Prostate gland (tissue), 2 donors: ENCODE results near the gene EML4. TPM values are rescaled to one million over a fixed set of nuclear protein-coding genes. Genes with fewer than 3 reads are reported as not detected.

Experiments used
- DNase-seq: peaks from one replicate; pipeline ENCODE4 v3.0.0-alpha.2; 2019; ENCODE audit warnings: low spot score
- H3K27ac ChIP-seq, 2 donors: fragments of 200-600 bp; sonication (generic); 2 replicates each; pipeline ENCODE4 v1.5.1; 2017 to 2019
- H3K27me3 ChIP-seq: fragments of 200-600 bp; sonication (generic); replicated peaks from 2 replicates; pipeline ENCODE4 v1.5.1; 2019; ENCODE audit not compliant: insufficient read depth
- H3K36me3 ChIP-seq, 2 donors: fragments of 200-600 bp; sonication (generic); 1 replicate in 1 of 2; 2 replicates in 1 of 2; pipeline versions ENCODE4 v1.5.1 to v1.8.1; 2017 to 2019
- H3K4me1 ChIP-seq: fragments of 200-600 bp; sonication (generic); replicated peaks from 2 replicates; pipeline ENCODE4 v1.5.1; 2019
- H3K4me3 ChIP-seq, 2 donors: fragments of 200-600 bp; sonication (generic); 2 replicates each; pipeline ENCODE4 v1.5.1; 2017 to 2019
- H3K9me3 ChIP-seq: fragments of 200-600 bp; sonication (generic); 2 replicates; pipeline ENCODE4 v1.5.1; 2017
- POLR2A ChIP-seq: fragments of 450-650 bp; IDR thresholded peaks from one replicate; pipeline ENCODE4 v1.6.1; 2016; ENCODE audit warnings: antibody characterized with exemption, mild to moderate bottlenecking
- POLR2AphosphoS5 ChIP-seq: sonication (generic); formaldehyde crosslinking; IDR thresholded peaks from one replicate; pipeline ENCODE4 v1.6.1; 2017; ENCODE audit warnings: antibody characterized with exemption
- whole genome bisulfite sequencing: methylation state at CpG from one replicate; pipeline ENCODE4 v1.1.5; 2018; 5-methylcytosine and 5-hydroxymethylcytosine counted together
- intact Hi-C: fragments of 100-400 bp; cut with DNase I; formaldehyde crosslinking; loops from one replicate; pipeline ENCODE4 v1.14.2; 2022
- total RNA-seq, 2 donors: library from RNA; depleted of rRNA; stranded (reverse); fragments of >200 nt; gene quantifications; one replicate each; pipeline ENCODE4 v1.1.0, GENCODE V29; 2016
- TF ChIP-seq, protein P1 (sequence below), 4 experiments: fragments of 200-600 bp in 2 of 4; fragments of 450-650 bp in 2 of 4; sonication (generic) in 2 of 4; IDR thresholded peaks; 1 replicate in 3 of 4; 2 replicates in 1 of 4; pipeline ENCODE4 v1.5.1; 2016 to 2019; ENCODE audit warnings: antibody characterized with exemption in 4 of 4, mild to moderate bottlenecking in 2 of 4, moderate library complexity in 2 of 4

EML4 gene
- total RNA-seq, 2 donors from 2014 or later, result 26.3 to 38.2 TPM

DNA sequence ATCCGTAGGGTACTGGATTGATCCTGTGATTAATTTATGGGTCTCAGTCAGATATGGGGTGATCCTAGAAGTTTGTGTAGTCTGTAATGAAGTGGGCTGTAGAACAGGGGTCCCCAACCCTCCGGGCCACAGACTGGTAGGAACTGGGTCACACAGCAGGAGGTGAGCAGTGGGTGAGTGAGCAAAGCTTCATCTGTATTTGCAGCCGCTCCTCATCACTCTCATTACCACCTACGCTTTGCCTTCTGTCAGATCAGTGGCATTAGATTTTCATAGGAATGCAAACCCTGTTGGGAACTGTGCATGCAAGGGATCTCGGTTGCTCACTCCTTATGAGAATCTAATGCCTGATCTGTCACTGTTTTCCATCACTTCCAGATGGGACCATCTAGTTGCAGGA lies 48.8 kb downstream of the EML4 start:
- Histone ChIP-seq H3K9me3 (no peaks in the 10 kb centered on the region), H3K27me3 (no peaks in the 10 kb centered on the region), H3K27ac (no peak overlapping the region), H3K4me1 (no peaks in the 10 kb centered on the region), H3K4me3 (no peak overlapping the region), H3K36me3 (no peaks in the 10 kb centered on the region)
- 77% methylated on average over 5 of the region's 5 CpGs for WGBS
- intact Hi-C loops, result no loop called here
- TF ChIP-seq POLR2A (no peak), POLR2AphosphoS5 (no peak)
- TF ChIP-seq, protein P1, sequence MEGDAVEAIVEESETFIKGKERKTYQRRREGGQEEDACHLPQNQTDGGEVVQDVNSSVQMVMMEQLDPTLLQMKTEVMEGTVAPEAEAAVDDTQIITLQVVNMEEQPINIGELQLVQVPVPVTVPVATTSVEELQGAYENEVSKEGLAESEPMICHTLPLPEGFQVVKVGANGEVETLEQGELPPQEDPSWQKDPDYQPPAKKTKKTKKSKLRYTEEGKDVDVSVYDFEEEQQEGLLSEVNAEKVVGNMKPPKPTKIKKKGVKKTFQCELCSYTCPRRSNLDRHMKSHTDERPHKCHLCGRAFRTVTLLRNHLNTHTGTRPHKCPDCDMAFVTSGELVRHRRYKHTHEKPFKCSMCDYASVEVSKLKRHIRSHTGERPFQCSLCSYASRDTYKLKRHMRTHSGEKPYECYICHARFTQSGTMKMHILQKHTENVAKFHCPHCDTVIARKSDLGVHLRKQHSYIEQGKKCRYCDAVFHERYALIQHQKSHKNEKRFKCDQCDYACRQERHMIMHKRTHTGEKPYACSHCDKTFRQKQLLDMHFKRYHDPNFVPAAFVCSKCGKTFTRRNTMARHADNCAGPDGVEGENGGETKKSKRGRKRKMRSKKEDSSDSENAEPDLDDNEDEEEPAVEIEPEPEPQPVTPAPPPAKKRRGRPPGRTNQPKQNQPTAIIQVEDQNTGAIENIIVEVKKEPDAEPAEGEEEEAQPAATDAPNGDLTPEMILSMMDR (IDR thresholded peaks at IDR 0.05), result no peak
- no peak for DNase-seq

DNA sequence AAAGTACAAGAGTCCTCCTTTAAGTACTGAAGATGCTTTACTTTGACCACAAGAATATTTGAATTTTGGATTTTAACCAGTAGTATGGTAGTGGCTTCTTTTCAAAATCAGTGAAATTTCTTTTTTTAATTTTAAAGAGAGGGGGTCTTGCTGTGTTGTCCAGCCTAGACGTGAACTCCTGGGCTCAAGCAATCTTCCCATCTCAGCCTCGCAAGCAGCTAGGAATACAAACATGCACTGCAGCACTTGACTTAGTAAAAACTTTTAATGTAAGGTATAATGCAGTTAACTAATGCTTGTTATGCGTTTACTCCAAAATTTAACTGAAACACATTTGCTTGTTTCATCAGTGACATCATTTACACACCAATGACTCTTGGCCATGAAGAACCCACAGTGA lies 49.6 kb downstream of the EML4 start:
- no peak overlapping the region for H3K27ac ChIP-seq
- 100% methylated on average over 3 of the region's 3 CpGs for WGBS
- no peak overlapping the region for H3K4me3 ChIP-seq
- no peak for TF ChIP-seq POLR2A
- TF ChIP-seq POLR2AphosphoS5, result no peak
- TF ChIP-seq, protein P1 (IDR thresholded peaks at IDR 0.05), result no peak
- H3K4me1 ChIP-seq, result no peaks in the 10 kb centered on the region
- intact Hi-C loops, result no loop called here
- DNase-seq, result no peak
- H3K27me3 ChIP-seq, result no peaks in the 10 kb centered on the region
- no peaks in the 10 kb centered on the region for H3K36me3 ChIP-seq
- no peaks in the 10 kb centered on the region for H3K9me3 ChIP-seq

DNA sequence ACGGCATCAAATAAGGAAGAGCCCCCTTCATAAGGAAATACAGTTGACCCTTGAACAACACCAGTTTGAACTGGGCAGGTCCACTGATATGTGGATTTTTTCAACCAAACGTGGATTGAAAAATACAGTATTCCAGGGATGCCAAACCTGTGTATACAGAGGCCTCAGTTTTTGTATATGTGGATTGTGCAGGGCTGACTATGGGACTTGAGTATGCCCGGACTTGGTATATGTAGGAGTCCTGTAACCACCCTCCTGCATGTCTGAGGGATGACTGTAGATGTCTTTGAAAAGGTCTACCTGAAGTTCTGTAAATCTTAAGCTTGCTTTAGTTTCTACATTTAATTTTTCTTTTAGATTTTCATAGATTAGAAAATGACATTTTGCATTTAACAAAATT lies 50.0 kb downstream of the EML4 start:
- no peak for TF ChIP-seq POLR2A
- TF ChIP-seq POLR2AphosphoS5, result no peak
- TF ChIP-seq, protein P1 (IDR thresholded peaks at IDR 0.05), result no peak
- intact Hi-C loops, result no loop called here
- H3K27ac ChIP-seq, result no peak overlapping the region
- DNase-seq, result no peak
- no peaks in the 10 kb centered on the region for H3K36me3 ChIP-seq
- H3K4me3 ChIP-seq, result no peak overlapping the region
- no peaks in the 10 kb centered on the region for H3K9me3 ChIP-seq
- 96% methylated on average over 3 of the region's 3 CpGs for WGBS
- H3K27me3 ChIP-seq, result no peaks in the 10 kb centered on the region
- H3K4me1 ChIP-seq, result no peaks in the 10 kb centered on the region

DNA sequence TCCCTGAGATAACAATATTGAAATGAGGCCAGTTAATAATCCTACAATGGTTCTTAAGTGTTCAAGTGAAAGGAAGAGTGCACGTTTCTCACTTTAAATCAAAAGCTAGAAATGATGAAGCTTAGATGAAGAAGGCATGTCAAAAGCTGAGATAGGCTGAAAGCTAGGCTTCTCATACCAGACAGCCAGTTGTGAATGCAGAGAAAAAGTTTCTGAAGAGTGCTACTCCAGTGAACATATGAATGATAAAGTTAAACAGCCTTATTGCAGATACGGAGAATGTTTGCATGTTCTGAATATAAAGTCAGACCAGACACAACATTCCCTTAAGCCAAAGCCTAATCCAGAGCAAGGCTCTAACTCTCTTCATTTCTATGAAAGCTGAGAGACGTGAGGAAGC lies 51.4 kb downstream of the EML4 start:
- H3K36me3 ChIP-seq, result no peaks in the 10 kb centered on the region
- TF ChIP-seq POLR2AphosphoS5 (no peak), POLR2A (no peak)
- TF ChIP-seq, protein P1 (IDR thresholded peaks at IDR 0.05), result no peak
- DNase-seq, result no peak
- intact Hi-C loops, result no loop called here
- no peaks in the 10 kb centered on the region for H3K27me3 ChIP-seq
- no peak overlapping the region for H3K27ac ChIP-seq
- H3K9me3 ChIP-seq, result no peaks in the 10 kb centered on the region
- WGBS, result 89% methylated on average over 3 of the region's 3 CpGs
- no peaks in the 10 kb centered on the region for H3K4me1 ChIP-seq
- no peak overlapping the region for H3K4me3 ChIP-seq

DNA sequence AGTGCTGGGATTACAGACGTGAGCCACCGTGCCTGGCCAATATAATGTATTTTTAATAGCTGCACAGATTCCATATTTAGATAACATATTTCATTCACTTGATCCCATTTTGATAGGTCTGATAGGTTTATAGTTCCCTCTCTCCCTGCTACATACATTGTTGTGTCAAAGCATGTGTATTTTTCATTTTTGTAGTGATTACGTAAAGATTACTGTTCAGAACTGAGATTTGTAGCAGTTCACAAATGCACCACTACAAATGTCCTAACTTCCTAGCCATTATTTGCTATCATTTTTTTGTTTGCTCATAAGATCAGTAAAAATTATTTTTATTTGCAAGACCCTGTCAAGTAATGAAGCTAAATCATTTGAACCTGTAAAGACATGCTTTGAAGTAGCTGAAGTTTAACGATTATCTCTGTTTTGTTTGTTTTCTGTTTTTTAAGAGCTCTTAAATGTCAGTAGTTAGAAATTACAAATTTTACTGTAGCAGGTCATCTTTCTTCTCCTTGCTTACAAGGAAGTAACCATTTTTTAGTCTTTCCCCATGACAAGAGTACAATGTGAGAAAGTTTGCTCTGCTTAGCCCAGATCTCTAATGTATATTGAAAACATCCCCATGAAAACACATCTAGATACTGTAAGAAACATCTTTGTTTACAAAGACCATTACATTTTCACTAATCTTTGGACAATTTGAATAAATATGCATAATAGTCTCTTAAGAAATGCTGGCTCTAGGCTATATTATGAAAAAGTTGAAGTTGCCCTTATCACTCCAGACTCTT lies 54.1 kb downstream of the EML4 start:
- TF ChIP-seq POLR2A (no peak), POLR2AphosphoS5 (peak; percentile 36)
- TF ChIP-seq, protein P1 (IDR thresholded peaks at IDR 0.05), result peak in 3 of 4 experiments; percentile 12 to 23 (median 14)
- intact Hi-C loops, result no loop called here
- 25% methylated on average over 4 of the region's 4 CpGs for whole genome bisulfite sequencing
- Histone ChIP-seq H3K4me3 (no peak overlapping the region), H3K27ac (no peak overlapping the region), H3K36me3 (no peaks in the 10 kb centered on the region), H3K4me1 (no peaks in the 10 kb centered on the region), H3K27me3 (no peaks in the 10 kb centered on the region), H3K9me3 (no peaks in the 10 kb centered on the region)
- no peak for DNase-seq
